Inflammatory macrophage treated with lipopolysaccharide for 1 hour (primary cell): ENCODE results near the gene BPIFA1.

Experiments
- DNase-seq, 2 donors: peaks; one replicate each; pipeline ENCODE4 v3.0.0-alpha.2; 2020 to 2022

The BPIFA1 gene

GRCh38 chr20:33279261-33279910 lies 43.6 kb downstream of the BPIFA1 start:
- no peak for DNase-seq

- DNase-seq: no peak
These were observed 44.3 kb downstream of the BPIFA1 start for GRCh38 chr20:33280000-33280680.

- no peak for DNase-seq
These were observed 45.0 kb downstream of the BPIFA1 start for GRCh38 chr20:33280775-33281174.

GRCh38 chr20:33281550-33282146 lies 45.9 kb downstream of the BPIFA1 start:
- no peak for DNase-seq

GRCh38 chr20:33282196-33282934 lies 46.6 kb downstream of the BPIFA1 start:
- no peak for DNase-seq

- no peak for DNase-seq
These were observed 47.3 kb downstream of the BPIFA1 start, which contains the start of gene BPIFB1 for GRCh38 chr20:33282991-33283555. Gene BPIFB1 (plus strand): TSS chr20:33283214. CDS start chr20:33286074, 2,860 bp downstream.

- DNase-seq: no peak
These were observed 48.5 kb downstream of the BPIFA1 start for GRCh38 chr20:33284284-33284683.

- DNase-seq: no peak
These were observed 49.1 kb downstream of the BPIFA1 start for GRCh38 chr20:33284937-33285336.

GRCh38 chr20:33285861-33286495 lies 50.2 kb downstream of the BPIFA1 start:
- DNase-seq: no peak

GRCh38 chr20:33287884-33288283 lies 52.1 kb downstream of the BPIFA1 start:
- no peak for DNase-seq

GRCh38 chr20:33290852-33291251 lies 55.1 kb downstream of the BPIFA1 start:
- no peak for DNase-seq

- no peak for DNase-seq
These were observed 55.6 kb downstream of the BPIFA1 start for GRCh38 chr20:33291416-33291815.

GRCh38 chr20:33291830-33292355 lies 56.1 kb downstream of the BPIFA1 start:
- peak in 1 of 2 donors; percentile 83 for DNase-seq
